NCI-H2029 treated with DMSO at 0.1 percent for 48 hours (cell line): ENCODE data around the gene KRTAP4-11.
"Not testable (repeated sequence)": the region's sequence is repeated elsewhere in the genome, so short reads cannot be mapped to it uniquely, and the experiment has no call there.

Experiments used
- DNase-seq: peaks from one replicate; lab custom pipeline; 2025; lab: John Stamatoyannopoulos, UW

Gene KRTAP4-11

GRCh38 chr17:41084100-41084856 lies 33.9 kb downstream of the KRTAP4-11 start, which contains the start of gene KRTAP4-7:
Gene KRTAP4-7, plus strand, starts transcription at chr17:41084150. Its CDS starts 57 bp downstream, at chr17:41084207.
- DNase-seq: not testable (repeated sequence)

GRCh38 chr17:41083427-41083826 lies 34.7 kb downstream of the KRTAP4-11 start:
- not testable (repeated sequence) for DNase-seq

- DNase-seq: no peak
Measured at GRCh38 chr17:41082626-41083025, 35.5 kb downstream of the KRTAP4-11 start.

GRCh38 chr17:41076788-41077187 lies 41.4 kb downstream of the KRTAP4-11 start:
- no peak for DNase-seq

- no peak for DNase-seq
Measured at GRCh38 chr17:41073676-41074075, 44.5 kb downstream of the KRTAP4-11 start.

- DNase-seq: no peak
Measured at GRCh38 chr17:41071606-41072360, 46.4 kb downstream of the KRTAP4-11 start.

- no peak for DNase-seq
Measured at GRCh38 chr17:41069031-41069430, 49.1 kb downstream of the KRTAP4-11 start.

GRCh38 chr17:41067281-41067680 lies 50.9 kb downstream of the KRTAP4-11 start:
- no peak for DNase-seq
